DND-41 (cell line): ENCODE measurements around the gene ZFAND5.

ENCODE experiments used
- EZH2 ChIP-seq: IDR thresholded peaks from 3 replicates; pipeline ENCODE4 v1.6.1; 2012; ENCODE audit warnings: borderline replicate concordance, low read depth, mild to moderate bottlenecking, moderate library complexity, low read length, inconsistent platforms; ENCODE audit not compliant: severe bottlenecking
- TF ChIP-seq, protein P1 (sequence below): IDR thresholded peaks from 2 replicates; pipeline ENCODE4 v1.5.1; 2012; ENCODE audit warnings: borderline replicate concordance, low read length, moderate library complexity, mild to moderate bottlenecking; ENCODE audit not compliant: poor library complexity, severe bottlenecking; ENCODE audit errors: extremely low read depth

DNA sequence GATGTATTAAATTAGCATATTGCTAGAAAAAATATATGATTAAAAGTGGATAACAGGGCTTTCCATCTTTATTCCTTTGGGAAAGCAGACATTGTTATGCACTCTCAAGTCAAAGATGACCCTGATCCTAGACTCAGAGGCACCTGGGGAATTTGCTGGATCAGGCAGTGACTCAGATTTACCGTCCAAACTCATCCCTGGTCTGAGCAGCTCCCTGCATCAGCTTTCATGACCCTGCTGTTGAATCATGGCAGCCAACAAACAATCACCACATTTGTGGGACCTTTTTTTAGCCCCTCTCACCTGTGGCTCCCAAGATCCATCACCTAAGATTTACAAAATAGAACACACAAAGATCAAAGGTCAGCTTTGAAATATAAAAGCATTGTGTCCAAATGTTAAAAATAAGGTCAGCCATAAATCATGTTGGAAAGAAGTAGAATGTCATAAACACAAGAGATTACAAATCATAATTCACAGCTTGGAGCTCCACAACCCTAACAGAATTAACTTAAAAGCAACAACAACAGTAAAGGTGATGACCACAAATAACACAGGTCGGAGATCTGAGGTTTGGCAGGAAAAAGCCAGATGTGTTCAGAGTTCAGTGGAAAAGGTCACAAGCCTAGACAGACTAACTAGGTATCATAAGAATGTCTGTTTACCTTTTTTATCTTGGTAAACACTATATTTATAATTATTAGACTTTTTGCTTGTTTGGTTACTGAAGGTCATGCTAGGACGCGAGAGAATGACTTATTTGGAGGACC lies 55.5 kb downstream of the ZFAND5 start:
- TF ChIP-seq, protein P1, sequence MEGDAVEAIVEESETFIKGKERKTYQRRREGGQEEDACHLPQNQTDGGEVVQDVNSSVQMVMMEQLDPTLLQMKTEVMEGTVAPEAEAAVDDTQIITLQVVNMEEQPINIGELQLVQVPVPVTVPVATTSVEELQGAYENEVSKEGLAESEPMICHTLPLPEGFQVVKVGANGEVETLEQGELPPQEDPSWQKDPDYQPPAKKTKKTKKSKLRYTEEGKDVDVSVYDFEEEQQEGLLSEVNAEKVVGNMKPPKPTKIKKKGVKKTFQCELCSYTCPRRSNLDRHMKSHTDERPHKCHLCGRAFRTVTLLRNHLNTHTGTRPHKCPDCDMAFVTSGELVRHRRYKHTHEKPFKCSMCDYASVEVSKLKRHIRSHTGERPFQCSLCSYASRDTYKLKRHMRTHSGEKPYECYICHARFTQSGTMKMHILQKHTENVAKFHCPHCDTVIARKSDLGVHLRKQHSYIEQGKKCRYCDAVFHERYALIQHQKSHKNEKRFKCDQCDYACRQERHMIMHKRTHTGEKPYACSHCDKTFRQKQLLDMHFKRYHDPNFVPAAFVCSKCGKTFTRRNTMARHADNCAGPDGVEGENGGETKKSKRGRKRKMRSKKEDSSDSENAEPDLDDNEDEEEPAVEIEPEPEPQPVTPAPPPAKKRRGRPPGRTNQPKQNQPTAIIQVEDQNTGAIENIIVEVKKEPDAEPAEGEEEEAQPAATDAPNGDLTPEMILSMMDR, result no peak
- no peak for TF ChIP-seq EZH2
